ENCODE data around the gene MAPK8IP3.

Gene MAPK8IP3

DNA sequence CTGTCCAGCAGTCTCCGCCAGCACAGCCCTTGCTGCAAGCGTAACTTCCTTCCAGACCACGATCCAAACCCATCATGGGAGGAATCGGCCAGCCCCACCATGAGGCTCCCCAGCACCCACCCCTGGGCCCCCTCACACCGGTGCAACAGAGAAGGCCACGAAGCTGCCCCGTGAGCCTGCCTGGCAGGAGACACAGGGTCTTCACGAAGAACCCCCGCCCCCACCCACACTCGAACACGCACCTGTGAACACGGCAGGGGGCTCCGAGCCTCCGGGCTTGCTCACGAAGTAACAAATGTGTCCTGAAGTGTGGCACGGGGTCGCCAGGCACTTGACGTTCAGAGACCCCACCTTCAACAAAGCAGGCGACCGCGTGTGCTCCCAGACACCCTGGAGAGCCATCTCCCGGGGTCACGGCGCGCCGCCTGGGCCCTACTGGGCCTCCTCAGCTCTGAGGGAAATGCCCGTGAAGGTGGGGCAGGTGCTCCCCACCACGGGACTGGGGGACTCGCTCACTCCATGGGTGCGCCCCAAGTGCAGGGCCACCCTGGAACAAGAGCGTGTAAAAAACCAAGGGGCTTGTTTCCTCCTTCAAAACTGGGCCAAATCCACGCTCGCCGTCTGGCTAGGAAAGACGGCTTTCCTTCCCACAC lies 113.0 kb downstream of the MAPK8IP3 start:
- no peak for DNase-seq (ENCODE audit: low read depth, low spot score)
- H3K36me3 ChIP-seq (ENCODE audit: insufficient read depth, insufficient read length, low read length): peaks cover 31% of the 10 kb centered on the region
- no peaks in the 10 kb centered on the region for H3K9me3 ChIP-seq (ENCODE audit: insufficient read depth, low read length)
- no peak overlapping the region for H3K9ac ChIP-seq (ENCODE audit: insufficient read length, low read depth)
- no peak overlapping the region for H3K4me3 ChIP-seq (ENCODE audit: insufficient read length, low read depth)
- no peaks in the 10 kb centered on the region for H3K27me3 ChIP-seq (ENCODE audit: insufficient read depth, insufficient read length)
- H3K4me1 ChIP-seq (ENCODE audit: insufficient read depth, insufficient read length): no peaks in the 10 kb centered on the region
- no peak for TF ChIP-seq SUZ12 (IDR thresholded peaks at IDR 0.05; ENCODE audit: extremely low read depth, insufficient read depth, insufficient read length)
- TF ChIP-seq YY1 (IDR thresholded peaks at IDR 0.05; ENCODE audit: insufficient read depth, insufficient read length): no peak
- no peak for TF ChIP-seq ZNF274 (IDR thresholded peaks at IDR 0.05; ENCODE audit: low read depth, low read length)

DNA sequence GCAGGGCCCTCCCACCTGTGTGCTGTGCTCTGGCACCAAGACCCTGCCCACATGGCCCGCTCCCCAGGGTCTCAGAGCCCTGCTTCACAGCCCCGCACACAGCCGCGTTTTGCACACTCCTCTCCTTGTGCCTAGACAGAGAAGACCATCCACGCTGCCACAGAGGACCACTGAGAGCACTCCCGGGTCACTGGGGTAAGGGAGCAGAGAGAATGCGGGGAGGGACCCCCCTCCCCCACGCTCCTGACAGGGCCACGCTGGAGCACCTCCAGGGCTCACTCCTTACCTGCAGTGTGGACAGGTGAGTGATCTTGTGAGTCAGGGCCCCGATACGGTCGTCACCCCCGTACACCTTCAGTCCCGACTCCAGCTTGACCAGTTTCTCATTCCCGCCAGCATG lies 113.6 kb downstream of the MAPK8IP3 start:
- no peak for TF ChIP-seq SUZ12 (IDR thresholded peaks at IDR 0.05; ENCODE audit: extremely low read depth, insufficient read depth, insufficient read length)
- TF ChIP-seq ZNF274 (IDR thresholded peaks at IDR 0.05; ENCODE audit: low read depth, low read length): no peak
- TF ChIP-seq YY1 (IDR thresholded peaks at IDR 0.05; ENCODE audit: insufficient read depth, insufficient read length): no peak
- no peak for DNase-seq (ENCODE audit: low read depth, low spot score)
- no peak overlapping the region for H3K9ac ChIP-seq (ENCODE audit: insufficient read length, low read depth)

More for the DNA sequence above, 113.6 kb downstream of the MAPK8IP3 start:
- no peaks in the 10 kb centered on the region for H3K9me3 ChIP-seq (ENCODE audit: insufficient read depth, low read length)
- H3K27me3 ChIP-seq (ENCODE audit: insufficient read depth, insufficient read length): peaks cover 4% of the 10 kb centered on the region
- no peaks in the 10 kb centered on the region for H3K4me1 ChIP-seq (ENCODE audit: insufficient read depth, insufficient read length)
- no peak overlapping the region for H3K4me3 ChIP-seq (ENCODE audit: insufficient read length, low read depth)
- H3K36me3 ChIP-seq (ENCODE audit: insufficient read depth, insufficient read length, low read length): peaks cover 31% of the 10 kb centered on the region
